H9 (cell line): Measurements from ENCODE around the gene CBX1. TPM values are rescaled to one million over a fixed set of nuclear protein-coding genes. Genes with fewer than 3 reads are reported as not detected.

ENCODE experiments used
- DNase-seq: peaks from one replicate; pipeline ENCODE4 v3.0.0-alpha.2; 2017
- H2AFZ ChIP-seq: one replicate; pipeline ENCODE4 v1.6.1; 2013; ENCODE audit warnings: mild to moderate bottlenecking, low read length, control low read depth, moderate library complexity
- H2AK5ac ChIP-seq: 2 replicates; pipeline ENCODE4 v1.6.1; 2013; ENCODE audit warnings: low read length, control low read depth, mixed read lengths; ENCODE audit not compliant: insufficient read length
- H2BK120ac ChIP-seq: one replicate; pipeline ENCODE4 v1.6.1; 2013; ENCODE audit warnings: low read depth, mild to moderate bottlenecking, low read length, control low read depth, inconsistent platforms; ENCODE audit not compliant: poor library complexity, severe bottlenecking
- H2BK12ac ChIP-seq: 2 replicates; pipeline ENCODE4 v1.6.1; 2013; ENCODE audit warnings: low read length, control low read depth, mixed read lengths, low read depth; ENCODE audit not compliant: insufficient read length
- H2BK15ac ChIP-seq: 2 replicates; pipeline ENCODE4 v1.6.1; 2013; ENCODE audit warnings: low read depth, low read length, control low read depth
- H2BK20ac ChIP-seq: one replicate; pipeline ENCODE4 v1.6.1; 2013; ENCODE audit warnings: low read depth, mild to moderate bottlenecking, low read length, control low read depth, inconsistent platforms; ENCODE audit not compliant: poor library complexity, severe bottlenecking
- H2BK5ac ChIP-seq: 2 replicates; pipeline ENCODE4 v1.6.1; 2013; ENCODE audit warnings: low read length, control low read depth, mixed read lengths; ENCODE audit not compliant: insufficient read length
- H3K14ac ChIP-seq: 2 replicates; pipeline ENCODE4 v1.6.1; 2013; ENCODE audit warnings: low read length, control low read depth; ENCODE audit not compliant: insufficient read depth
- H3K18ac ChIP-seq: 2 replicates; pipeline ENCODE4 v1.6.1; 2013; ENCODE audit warnings: low read depth, mild to moderate bottlenecking, mixed read lengths, low read length, control low read depth; ENCODE audit not compliant: insufficient read length
- H3K23ac ChIP-seq: 2 replicates; pipeline ENCODE4 v1.6.1; 2013; ENCODE audit warnings: low read length, control low read depth, mixed read lengths, low read depth; ENCODE audit not compliant: insufficient read length
- H3K23me2 ChIP-seq: 2 replicates; pipeline ENCODE4 v1.6.1; 2013; ENCODE audit warnings: low read depth, mild to moderate bottlenecking, mixed read lengths, low read length, control low read depth; ENCODE audit not compliant: insufficient read length, poor library complexity, severe bottlenecking
- H3K27ac ChIP-seq: 2 replicates; pipeline ENCODE4 v1.5.1; 2013; ENCODE audit warnings: low read length, control low read depth, mixed read lengths, low read depth; ENCODE audit not compliant: insufficient read length
- H3K27me3 ChIP-seq: 2 replicates; pipeline ENCODE4 v1.6.1; 2013; ENCODE audit warnings: low read length, control low read depth, inconsistent platforms; ENCODE audit not compliant: insufficient read depth
- H3K4ac ChIP-seq: 2 replicates; pipeline ENCODE4 v1.6.1; 2013; ENCODE audit warnings: low read depth, mild to moderate bottlenecking, control low read depth, inconsistent platforms, low read length, moderate library complexity
- H3K4me1 ChIP-seq: 2 replicates; pipeline ENCODE4 v1.6.1; 2013; ENCODE audit warnings: low read length, control low read depth, inconsistent platforms; ENCODE audit not compliant: insufficient read depth
- H3K4me2 ChIP-seq: 2 replicates; pipeline ENCODE4 v1.6.1; 2013; ENCODE audit warnings: low read length, control low read depth, mixed read lengths; ENCODE audit not compliant: insufficient read length, insufficient read depth
- H3K56ac ChIP-seq: 2 replicates; pipeline ENCODE4 v1.6.1; 2013; ENCODE audit warnings: low read depth, mild to moderate bottlenecking, mixed read lengths, low read length, control low read depth; ENCODE audit not compliant: insufficient read length
- H3K79me1 ChIP-seq: 2 replicates; pipeline ENCODE4 v1.6.1; 2013; ENCODE audit warnings: low read depth, mild to moderate bottlenecking, moderate library complexity, low read length, control low read depth, inconsistent platforms; ENCODE audit not compliant: insufficient read depth, poor library complexity, severe bottlenecking
- H3K79me2 ChIP-seq: 2 replicates; pipeline ENCODE4 v1.6.1; 2013; ENCODE audit warnings: low read length, control low read depth, inconsistent platforms; ENCODE audit not compliant: insufficient read depth
- H3K9ac ChIP-seq: 2 replicates; pipeline ENCODE4 v1.6.1; 2013; ENCODE audit warnings: low read length, control low read depth, mixed read lengths; ENCODE audit not compliant: insufficient read length; ENCODE audit errors: extremely low read depth
- H3K9me3 ChIP-seq: one replicate; pipeline ENCODE4 v1.6.1; 2013; ENCODE audit warnings: low read depth, low read length, inconsistent platforms; ENCODE audit not compliant: control insufficient read depth
- H3T11ph ChIP-seq: one replicate; pipeline ENCODE4 v1.6.1; 2013; ENCODE audit warnings: mild to moderate bottlenecking, low read length, control low read depth, inconsistent platforms
- H4K20me1 ChIP-seq: one replicate; pipeline ENCODE4 v1.6.1; 2013; ENCODE audit not compliant: control insufficient read depth, insufficient read length, insufficient read depth
- H4K5ac ChIP-seq: 2 replicates; pipeline ENCODE4 v1.6.1; 2013; ENCODE audit warnings: low read depth, mild to moderate bottlenecking, mixed read lengths, low read length, control low read depth; ENCODE audit not compliant: insufficient read length
- H4K8ac ChIP-seq: replicated peaks from 2 replicates; pipeline ENCODE4 v1.6.1; 2013; ENCODE audit warnings: low read length, control low read depth, mixed read lengths, low read depth; ENCODE audit not compliant: insufficient read length
- H4K91ac ChIP-seq: 2 replicates; pipeline ENCODE4 v1.6.1; 2013; ENCODE audit warnings: low read depth, mild to moderate bottlenecking, moderate library complexity, mixed read lengths, low read length, control low read depth; ENCODE audit not compliant: insufficient read length
- H3K27ac Mint-ChIP-seq, 3 experiments: 2 replicates in 2 of 3; 3 replicates in 1 of 3; pipeline ENCODE4 v1.8.0; 2020 to 2021; ENCODE audit warnings: mixed read lengths in 3 of 3, mild to moderate bottlenecking in 1 of 3, moderate library complexity in 1 of 3
- H3K27me3 Mint-ChIP-seq: 2 replicates; pipeline ENCODE4 v1.8.0; 2021; ENCODE audit warnings: low read depth, mild to moderate bottlenecking, moderate library complexity, mixed read lengths
- H3K36me3 Mint-ChIP-seq, 3 experiments: 2 replicates in 2 of 3; 3 replicates in 1 of 3; pipeline ENCODE4 v1.8.0; 2020 to 2021; ENCODE audit warnings: low read depth in 3 of 3, mixed read lengths in 3 of 3; ENCODE audit not compliant: insufficient read depth in 1 of 3
- H3K4me1 Mint-ChIP-seq, 2 experiments: 2 replicates each; pipeline ENCODE4 v1.8.0; 2020; ENCODE audit warnings: mixed read lengths in 2 of 2
- H3K4me3 Mint-ChIP-seq, 2 experiments: 2 replicates in 1 of 2; 3 replicates in 1 of 2; pipeline ENCODE4 v1.8.0; 2020 to 2021; ENCODE audit warnings: mild to moderate bottlenecking in 2 of 2, mixed read lengths in 2 of 2, moderate library complexity in 1 of 2
- H3K9me3 Mint-ChIP-seq, 2 experiments: 2 replicates in 1 of 2; 3 replicates in 1 of 2; pipeline ENCODE4 v1.8.0; 2020; ENCODE audit warnings: mild to moderate bottlenecking in 2 of 2, mixed read lengths in 2 of 2, moderate library complexity in 1 of 2
- CTCF ChIP-seq: fragments of 200-600 bp; sonication (generic); conservative IDR thresholded peaks from 3 replicates; pipeline ENCODE4 v1.8.0; 2021; ENCODE audit warnings: antibody characterized with exemption, mild to moderate bottlenecking
- WGBS: extraction: QIAGEN DNeasy Blood & Tissue Kit; methylation state at CpG from one replicate; pipeline ENCODE4 v1.1.7; 2013; ENCODE audit warnings: missing lambda C conversion rate, low lambda C conversion rate, mixed read lengths; ENCODE audit not compliant: insufficient read length; ENCODE audit errors: extremely low coverage; 5-methylcytosine and 5-hydroxymethylcytosine counted together
- total RNA-seq: library from RNA; stranded (reverse); gene quantifications from 2 replicates; pipeline ENCODE4 v1.2.1, GENCODE V29; 2021

CBX1 gene
- total RNA-seq, 1 experiment from 2014 or later: 155 TPM

- H4K20me1 ChIP-seq: no peaks in the 10 kb centered on the region
- TF ChIP-seq CTCF: no peak
- Mint-ChIP-seq H3K27me3 (peaks cover 29% of the 10 kb centered on the region), H3K9me3 (no peaks in the 10 kb centered on the region), H3K36me3 (no peaks in the 10 kb centered on the region), H3K4me1 (peaks cover 25 to 34% of the 10 kb centered on the region in 2 experiments), H3K4me3 (no peak overlapping the region), H3K27ac (no peak overlapping the region)
- H3K79me1 ChIP-seq: no peaks in the 10 kb centered on the region
- H2AK5ac ChIP-seq: no peak overlapping the region
- no peak overlapping the region for H2BK5ac ChIP-seq
- H3K14ac ChIP-seq: no peak overlapping the region
- H3K27ac ChIP-seq: no peak overlapping the region
- H4K5ac ChIP-seq: no peak overlapping the region
- no peak overlapping the region for H3K4ac ChIP-seq
- no peak for DNase-seq
- H2BK120ac ChIP-seq: no peak overlapping the region
- H3K23me2 ChIP-seq: no peaks in the 10 kb centered on the region
- no peaks in the 10 kb centered on the region for H3K4me1 ChIP-seq
- no peaks in the 10 kb centered on the region for H3K27me3 ChIP-seq
- no peaks in the 10 kb centered on the region for H3K79me2 ChIP-seq
- no peak overlapping the region for H3T11ph ChIP-seq
- no peak overlapping the region for H4K8ac ChIP-seq
- no peaks in the 10 kb centered on the region for H3K9me3 ChIP-seq
- WGBS: no CpG with 5 or more reads among the region's 14 CpGs
- H4K91ac ChIP-seq: no peak overlapping the region
- no peak overlapping the region for H3K4me2 ChIP-seq
- no peak overlapping the region for H2BK15ac ChIP-seq
- H3K56ac ChIP-seq: no peak overlapping the region
- no peak overlapping the region for H2BK12ac ChIP-seq
- H2BK20ac ChIP-seq: no peak overlapping the region
- H3K23ac ChIP-seq: no peak overlapping the region
- no peak overlapping the region for H3K9ac ChIP-seq
- H2AFZ ChIP-seq: no peak overlapping the region
- no peak overlapping the region for H3K18ac ChIP-seq
Measured at GRCh38 chr17:48148029-48148770, 46.9 kb upstream of the CBX1 start.
